ENCODE results near the gene PRELP.

Gene PRELP

DNA sequence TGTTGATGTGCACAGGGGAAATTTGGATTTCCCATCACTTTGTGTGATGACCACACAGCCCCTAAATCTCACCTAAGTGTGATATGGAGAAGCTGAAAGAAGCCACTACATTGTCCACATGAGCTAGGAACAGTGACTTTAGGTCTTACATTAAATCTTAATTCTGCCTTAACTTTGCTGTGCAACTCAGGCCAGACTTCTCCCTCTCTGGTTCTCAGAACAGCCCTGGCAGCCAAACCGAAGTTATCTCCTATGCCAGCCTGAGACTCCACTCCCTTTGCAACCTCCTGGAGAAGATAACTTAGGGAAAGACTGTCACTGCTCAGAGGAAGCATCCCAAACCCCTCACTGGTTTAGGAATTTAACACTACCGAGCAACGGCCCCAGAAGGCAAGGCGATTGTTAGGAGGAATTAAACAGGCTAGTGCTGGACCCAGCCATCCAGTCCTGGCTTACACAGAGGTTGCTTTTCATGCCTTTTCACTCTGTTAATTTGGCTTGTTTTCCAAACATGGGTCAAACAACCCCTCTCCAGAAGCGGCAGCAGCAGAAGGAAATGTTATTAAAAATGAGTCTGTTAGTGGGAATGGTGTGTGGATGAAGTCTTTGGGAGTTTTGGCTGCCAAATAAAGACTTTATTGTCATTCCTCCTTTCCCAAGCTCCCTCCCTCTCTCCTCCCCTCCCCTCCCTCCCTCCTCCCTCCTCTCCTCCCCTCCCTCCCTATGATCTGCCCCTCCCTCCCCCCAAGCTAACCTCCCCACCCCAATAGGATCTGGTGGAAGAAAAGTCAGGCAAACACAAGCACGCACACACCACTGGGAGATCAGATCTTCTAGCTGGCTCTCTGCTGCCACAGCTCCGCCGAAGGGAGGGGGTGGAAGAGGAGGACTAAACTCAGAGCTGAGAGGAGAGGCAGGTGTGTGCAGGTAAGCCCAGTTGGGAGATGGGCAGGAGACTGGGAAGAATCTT lies at the start of gene PRELP:
Gene PRELP, plus strand, starts transcription at position 795 of the 970 bp plus-strand sequence. CDS start 7,379 bp downstream, outside the sequence.
- TF ChIP-seq, protein P1, sequence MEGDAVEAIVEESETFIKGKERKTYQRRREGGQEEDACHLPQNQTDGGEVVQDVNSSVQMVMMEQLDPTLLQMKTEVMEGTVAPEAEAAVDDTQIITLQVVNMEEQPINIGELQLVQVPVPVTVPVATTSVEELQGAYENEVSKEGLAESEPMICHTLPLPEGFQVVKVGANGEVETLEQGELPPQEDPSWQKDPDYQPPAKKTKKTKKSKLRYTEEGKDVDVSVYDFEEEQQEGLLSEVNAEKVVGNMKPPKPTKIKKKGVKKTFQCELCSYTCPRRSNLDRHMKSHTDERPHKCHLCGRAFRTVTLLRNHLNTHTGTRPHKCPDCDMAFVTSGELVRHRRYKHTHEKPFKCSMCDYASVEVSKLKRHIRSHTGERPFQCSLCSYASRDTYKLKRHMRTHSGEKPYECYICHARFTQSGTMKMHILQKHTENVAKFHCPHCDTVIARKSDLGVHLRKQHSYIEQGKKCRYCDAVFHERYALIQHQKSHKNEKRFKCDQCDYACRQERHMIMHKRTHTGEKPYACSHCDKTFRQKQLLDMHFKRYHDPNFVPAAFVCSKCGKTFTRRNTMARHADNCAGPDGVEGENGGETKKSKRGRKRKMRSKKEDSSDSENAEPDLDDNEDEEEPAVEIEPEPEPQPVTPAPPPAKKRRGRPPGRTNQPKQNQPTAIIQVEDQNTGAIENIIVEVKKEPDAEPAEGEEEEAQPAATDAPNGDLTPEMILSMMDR (IDR thresholded peaks at IDR 0.05; ENCODE audit: insufficient read depth, missing control alignments) = no peak
- FAIRE-seq = no peak

DNA sequence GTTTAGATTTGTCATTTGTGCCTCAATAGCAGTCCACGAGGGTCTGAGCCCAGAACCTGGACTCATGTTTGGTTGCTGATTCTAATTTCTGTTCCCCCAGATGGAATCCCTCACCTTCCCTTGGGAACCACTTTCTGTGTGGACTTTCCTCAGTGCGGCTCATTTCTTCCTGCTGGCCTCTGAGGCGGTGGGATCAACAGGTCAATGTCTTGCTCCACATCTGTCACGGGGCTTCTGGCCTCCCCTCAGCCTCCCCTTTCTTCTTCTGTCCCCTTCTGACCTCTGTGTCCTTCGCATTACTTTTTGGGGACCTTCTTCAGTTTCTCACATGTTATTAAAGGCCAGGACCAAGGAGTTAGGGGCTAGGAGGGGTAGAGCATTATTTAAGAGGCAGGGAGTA lies 49.2 kb upstream of the PRELP start:
- no peak for FAIRE-seq
- no peak for DNase-seq (ENCODE audit: insufficient read length, low spot score)

More for the DNA sequence above, at the start of gene PRELP:
- DNase-seq (ENCODE audit: insufficient read length, low spot score) = no peak

DNA sequence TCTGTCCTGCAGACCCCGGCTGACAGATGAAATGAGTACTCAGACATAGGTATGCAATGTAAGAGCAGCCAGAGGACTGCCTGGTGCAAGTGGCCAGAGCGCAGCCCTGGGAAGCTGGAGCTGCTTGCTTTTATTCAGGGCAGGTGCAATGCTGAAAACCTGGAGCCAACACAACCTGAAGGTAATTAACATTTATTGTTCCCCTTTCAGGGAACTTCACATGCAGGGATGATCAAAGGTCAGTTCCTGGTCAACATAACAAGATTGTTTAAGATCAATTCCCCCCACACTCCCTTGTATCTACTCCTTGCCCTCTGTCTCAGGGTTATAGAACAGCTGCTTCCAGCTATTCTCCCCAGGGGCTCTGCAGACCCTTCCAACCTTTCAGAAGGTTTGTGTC lies 48.7 kb upstream of the PRELP start:
- no peak for FAIRE-seq

More for the DNA sequence above, 49.2 kb upstream of the PRELP start:
- TF ChIP-seq, protein P1 (IDR thresholded peaks at IDR 0.05; ENCODE audit: insufficient read depth, missing control alignments) = no peak

DNA sequence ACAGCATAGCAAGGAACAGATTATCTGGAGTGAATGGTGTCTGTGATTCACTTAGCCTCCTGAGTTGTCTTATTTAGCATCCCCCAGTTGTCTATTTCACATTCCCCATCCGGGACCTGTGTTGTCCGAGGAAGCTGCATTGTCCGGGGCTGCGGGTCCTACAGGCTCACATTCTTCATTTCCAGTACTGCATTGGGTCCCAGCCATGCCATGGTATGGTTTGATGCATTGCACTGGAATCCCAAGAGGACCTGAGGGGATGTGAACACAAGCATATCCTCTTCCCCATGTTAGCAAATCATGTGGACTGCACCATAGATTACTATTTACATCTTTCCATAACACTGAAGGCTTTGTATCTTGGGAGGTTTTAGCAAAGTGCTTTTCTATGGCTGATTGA lies 48.2 kb upstream of the PRELP start:
- FAIRE-seq (no peak), DNase-seq (ENCODE audit: insufficient read length, low spot score) (no peak)
- TF ChIP-seq, protein P1 (IDR thresholded peaks at IDR 0.05; ENCODE audit: insufficient read depth, missing control alignments) = no peak

More for the DNA sequence above, 48.7 kb upstream of the PRELP start:
- no peak for DNase-seq (ENCODE audit: insufficient read length, low spot score)
- TF ChIP-seq, protein P1 (IDR thresholded peaks at IDR 0.05; ENCODE audit: insufficient read depth, missing control alignments) = no peak

DNA sequence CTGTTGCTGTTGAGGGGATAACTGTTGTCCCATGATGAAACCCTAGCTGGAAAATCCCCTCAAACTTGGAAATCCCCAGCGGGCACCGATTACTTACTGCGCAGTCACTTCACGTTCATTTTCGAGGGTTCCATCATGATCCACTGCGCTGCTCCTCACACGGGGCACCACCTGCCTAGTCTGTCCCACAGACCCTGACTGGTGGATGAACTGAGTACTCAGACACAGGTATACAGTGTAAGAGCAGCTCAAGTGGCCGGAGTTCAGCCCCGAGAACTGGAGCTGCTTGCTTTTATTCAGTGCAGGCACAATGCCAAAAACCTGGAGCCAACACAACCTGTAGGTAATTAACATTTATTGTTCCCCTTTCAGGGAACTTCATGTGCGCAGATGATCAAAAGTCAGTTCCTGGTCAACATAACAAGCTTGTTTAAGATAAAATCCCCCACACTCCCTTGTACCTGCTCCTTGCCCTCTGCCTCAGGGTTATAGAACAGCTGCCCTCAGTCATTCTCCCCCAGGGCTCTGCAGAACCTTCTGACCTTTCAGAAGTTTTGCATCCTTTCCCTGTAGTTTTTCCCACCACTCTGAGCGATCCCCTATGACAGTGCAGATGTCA lies 46.5 kb upstream of the PRELP start:
- FAIRE-seq (no peak), DNase-seq (ENCODE audit: insufficient read length, low spot score) (no peak)
- TF ChIP-seq, protein P1 (IDR thresholded peaks at IDR 0.05; ENCODE audit: insufficient read depth, missing control alignments) = no peak

DNA sequence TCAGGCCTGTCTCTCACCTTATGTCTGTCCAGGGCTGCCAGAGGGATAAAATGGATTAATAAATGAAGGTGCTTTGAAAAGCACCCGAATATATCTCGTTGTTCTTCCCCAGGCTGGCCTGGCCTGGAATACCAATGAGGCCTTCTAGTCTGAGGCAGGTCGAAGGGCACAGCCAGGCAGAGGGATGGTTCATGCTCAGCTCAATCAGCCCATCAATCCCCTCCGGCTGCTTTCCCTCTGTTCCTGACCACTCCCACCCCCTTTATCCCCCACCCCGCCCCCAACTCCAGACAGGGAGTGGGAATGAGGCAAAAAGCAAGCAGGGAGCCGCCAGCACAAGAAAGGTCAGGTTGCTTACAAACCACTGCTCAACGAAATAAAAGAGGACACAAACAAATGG lies 40.0 kb upstream of the PRELP start:
- FAIRE-seq = no peak
- DNase-seq (ENCODE audit: insufficient read length, low spot score) = no peak

More for the DNA sequence above, 40.0 kb upstream of the PRELP start:
- TF ChIP-seq, protein P1 (IDR thresholded peaks at IDR 0.05; ENCODE audit: insufficient read depth, missing control alignments) = no peak

Measured in D721Med (cell line).